Endometrium (tissue), 2 donors: ENCODE results near the gene MPV17L.
"Not testable (repeated sequence)": the region's sequence is repeated elsewhere in the genome, so short reads cannot be mapped to it uniquely, and the experiment has no call there.

Experiments
- FAIRE-seq: peaks from 2 replicates; lab custom pipeline; 2012; peaks lifted over from hg19 to GRCh38; lab: Jason Lieb, UNC
- donor health status: control.
- donor health status: control.

The MPV17L gene

DNA sequence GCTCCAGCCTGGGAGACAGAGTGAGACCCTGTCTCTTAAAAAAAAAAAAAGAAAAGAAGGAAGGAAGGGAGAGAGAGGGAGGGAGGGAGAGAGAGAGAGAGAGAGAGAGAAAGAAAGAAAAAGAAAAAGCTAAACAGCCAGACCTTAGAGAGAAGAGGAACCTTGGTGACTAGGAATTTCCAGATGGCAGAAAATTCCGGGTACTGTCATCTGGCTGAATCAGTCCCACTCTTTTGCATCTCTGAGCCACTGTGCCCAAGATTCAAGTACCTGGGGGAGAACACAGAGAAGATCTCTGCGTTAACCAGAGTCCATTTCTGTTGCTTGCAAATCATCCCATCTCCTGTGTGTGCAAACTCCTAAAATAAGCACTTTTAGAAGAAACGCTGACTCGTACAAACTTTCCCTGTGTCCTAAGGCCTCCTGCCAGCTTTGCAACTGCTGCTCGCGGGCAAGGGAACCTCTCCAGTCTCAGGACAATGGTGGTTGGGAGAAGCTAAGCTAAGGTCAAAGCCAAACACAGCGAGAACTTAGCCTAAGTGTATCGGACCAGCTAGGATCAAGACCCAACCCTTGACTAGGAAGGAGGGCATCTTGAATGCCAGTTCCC, 56.8 kb downstream of the MPV17L start:
- FAIRE-seq, result no peak

DNA sequence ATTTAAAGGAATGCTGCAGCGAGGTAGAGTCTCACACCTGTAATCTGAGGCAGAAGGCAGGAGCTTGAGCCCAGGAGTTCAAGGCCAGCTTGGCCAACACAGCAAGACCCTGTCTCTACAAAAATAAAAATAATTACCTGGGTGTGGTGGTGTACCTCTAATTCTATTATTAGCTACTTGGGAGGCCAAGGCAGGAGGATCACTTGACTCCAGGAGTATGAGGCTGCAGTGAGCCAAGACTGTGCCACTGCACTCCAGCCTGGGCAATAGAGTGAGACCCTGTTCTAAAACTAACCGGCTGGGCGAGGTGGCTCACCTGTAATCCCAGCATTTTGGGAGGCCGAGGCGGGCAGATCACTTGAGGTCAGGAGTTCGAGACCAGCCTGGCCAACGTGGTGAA, 57.7 kb downstream of the MPV17L start:
- FAIRE-seq, result not testable (repeated sequence)

DNA sequence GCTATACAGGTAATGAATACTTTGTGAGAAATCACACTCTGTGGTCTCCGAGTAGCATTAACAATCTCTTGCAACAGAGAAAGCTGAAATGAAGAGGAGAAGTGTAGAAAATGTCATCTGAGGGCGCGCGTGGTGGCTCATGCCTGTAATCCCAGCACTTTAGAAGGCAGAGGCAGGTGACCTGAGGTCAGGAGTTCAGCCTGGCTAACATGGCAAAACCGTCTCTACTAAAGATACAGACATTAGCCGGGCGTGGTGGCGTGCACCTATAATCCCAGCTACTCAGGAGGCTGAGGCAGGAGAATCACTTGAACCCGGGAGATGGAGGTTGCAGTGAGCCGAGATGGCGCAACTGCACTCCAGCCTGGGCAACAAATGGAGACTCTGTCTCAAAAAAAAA, 59.4 kb downstream of the MPV17L start:
- not testable (repeated sequence) for FAIRE-seq

GRCh38 chr16:15457400-15457799, 61.8 kb downstream of the MPV17L start:
- FAIRE-seq, result no peak

- FAIRE-seq, result no peak
Observed at GRCh38 chr16:15457958-15458357, 62.4 kb downstream of the MPV17L start.

GRCh38 chr16:15459791-15460190, 64.2 kb downstream of the MPV17L start:
- FAIRE-seq, result no peak

DNA sequence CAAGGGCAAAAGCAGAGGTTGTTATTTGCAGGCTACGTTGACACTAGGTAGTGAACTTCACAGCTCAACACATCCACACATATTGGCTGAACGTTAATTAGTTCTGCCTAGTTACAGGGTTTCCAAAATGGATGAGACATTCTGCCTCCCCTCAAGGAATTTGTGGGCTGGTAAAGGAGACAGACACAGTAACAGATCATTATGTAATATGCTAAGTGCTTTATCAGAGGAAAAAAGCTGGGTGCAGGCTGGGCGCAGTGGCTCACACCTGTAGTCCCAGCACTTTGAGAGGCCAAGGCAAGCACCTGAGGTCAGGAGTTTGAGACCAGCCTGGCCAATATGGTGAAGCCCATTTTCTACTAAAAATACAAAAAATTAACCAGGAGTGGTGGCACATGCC, 65.0 kb downstream of the MPV17L start:
- FAIRE-seq, result no peak

GRCh38 chr16:15461376-15461775, 65.8 kb downstream of the MPV17L start:
- no peak for FAIRE-seq
